HEK293 (cell line): ENCODE results near the gene ALDH4A1.

Experiments
- BCL11A ChIP-seq: fragments of 450-650 bp; formaldehyde crosslinking; IDR thresholded peaks from 2 replicates; pipeline ENCODE4 v1.5.1; 2016; ENCODE audit warnings: low read depth, missing biosample characterization, missing genetic modification characterization
- HOXC10 ChIP-seq: sonication (generic); formaldehyde crosslinking; IDR thresholded peaks from 2 replicates; pipeline ENCODE4 v1.8.1; 2023; ENCODE audit warnings: mild to moderate bottlenecking, missing genetic modification reagents
- SETDB1 ChIP-seq: IDR thresholded peaks from one replicate; pipeline ENCODE4 v1.6.1; 2017; ENCODE audit warnings: mild to moderate bottlenecking, low read length, moderate library complexity, mixed read lengths; ENCODE audit not compliant: insufficient read length
- SP2 ChIP-seq: fragments of 450-650 bp; formaldehyde crosslinking; IDR thresholded peaks from 2 replicates; pipeline ENCODE4 v1.5.1; 2016; ENCODE audit warnings: missing biosample characterization, missing genetic modification characterization
- ZFP37 ChIP-seq: fragments of 450-650 bp; formaldehyde crosslinking; IDR thresholded peaks from 2 replicates; pipeline ENCODE4 v1.5.1; 2016; ENCODE audit warnings: missing biosample characterization, missing genetic modification characterization
- ZNF175 ChIP-seq: fragments of 450-650 bp; formaldehyde crosslinking; IDR thresholded peaks from 2 replicates; pipeline ENCODE4 v1.5.1; 2016; ENCODE audit warnings: missing biosample characterization, missing genetic modification characterization
- ZNF24 ChIP-seq: fragments of 450-650 bp; formaldehyde crosslinking; IDR thresholded peaks from 2 replicates; pipeline ENCODE4 v1.5.1; 2016; ENCODE audit warnings: missing biosample characterization, missing genetic modification characterization
- ZNF335 ChIP-seq: fragments of 450-650 bp; formaldehyde crosslinking; conservative IDR thresholded peaks from 2 replicates; pipeline ENCODE4 v1.5.1; 2016; ENCODE audit warnings: missing biosample characterization, missing genetic modification characterization
- ZNF404 ChIP-seq: fragments of 450-650 bp; formaldehyde crosslinking; IDR thresholded peaks from 2 replicates; pipeline ENCODE4 v1.5.1; 2017; ENCODE audit warnings: missing biosample characterization, missing genetic modification characterization
- ZNF529 ChIP-seq: fragments of 450-650 bp; formaldehyde crosslinking; IDR thresholded peaks from 2 replicates; pipeline ENCODE4 v1.5.1; 2017; ENCODE audit warnings: missing genetic modification characterization, missing biosample characterization; ENCODE audit not compliant: insufficient replicate concordance
- ZNF707 ChIP-seq: fragments of 450-650 bp; formaldehyde crosslinking; IDR thresholded peaks from 2 replicates; pipeline ENCODE4 v1.5.1; 2016; ENCODE audit warnings: missing biosample characterization, missing genetic modification characterization
- TF ChIP-seq, protein P1 (sequence below): IDR thresholded peaks from 2 replicates; pipeline ENCODE4 v1.6.1; 2011; ENCODE audit warnings: mild to moderate bottlenecking, low read depth, low read length, borderline replicate concordance
- TF ChIP-seq, protein P2 (sequence below): fragments of 450-650 bp; formaldehyde crosslinking; IDR thresholded peaks from 2 replicates; pipeline ENCODE4 v1.5.1; 2016; ENCODE audit warnings: missing biosample characterization, missing genetic modification characterization

DNA sequence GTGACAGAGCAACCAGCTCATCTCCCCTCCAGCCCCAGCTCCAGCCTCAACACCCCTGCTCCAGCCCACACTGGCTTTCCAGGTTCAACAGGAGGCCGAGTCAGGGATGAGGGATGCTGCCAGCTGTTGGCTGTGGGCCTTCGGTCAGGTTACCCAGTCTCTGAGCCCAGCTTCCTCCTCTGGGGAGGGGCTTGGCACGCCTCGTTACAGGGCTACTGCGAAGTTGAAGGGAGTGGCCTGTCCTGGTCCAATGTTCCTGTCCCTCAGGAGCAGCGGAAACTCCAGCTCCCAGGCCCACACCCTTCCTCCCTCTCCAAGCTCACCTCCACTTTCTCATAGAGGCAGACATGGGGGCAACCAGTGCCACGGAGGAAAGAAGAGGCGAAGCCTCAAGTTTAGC, 27.8 kb downstream of the ALDH4A1 start:
- TF ChIP-seq, protein P1, sequence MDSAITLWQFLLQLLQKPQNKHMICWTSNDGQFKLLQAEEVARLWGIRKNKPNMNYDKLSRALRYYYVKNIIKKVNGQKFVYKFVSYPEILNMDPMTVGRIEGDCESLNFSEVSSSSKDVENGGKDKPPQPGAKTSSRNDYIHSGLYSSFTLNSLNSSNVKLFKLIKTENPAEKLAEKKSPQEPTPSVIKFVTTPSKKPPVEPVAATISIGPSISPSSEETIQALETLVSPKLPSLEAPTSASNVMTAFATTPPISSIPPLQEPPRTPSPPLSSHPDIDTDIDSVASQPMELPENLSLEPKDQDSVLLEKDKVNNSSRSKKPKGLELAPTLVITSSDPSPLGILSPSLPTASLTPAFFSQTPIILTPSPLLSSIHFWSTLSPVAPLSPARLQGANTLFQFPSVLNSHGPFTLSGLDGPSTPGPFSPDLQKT, result no peak
- TF ChIP-seq, protein P2, sequence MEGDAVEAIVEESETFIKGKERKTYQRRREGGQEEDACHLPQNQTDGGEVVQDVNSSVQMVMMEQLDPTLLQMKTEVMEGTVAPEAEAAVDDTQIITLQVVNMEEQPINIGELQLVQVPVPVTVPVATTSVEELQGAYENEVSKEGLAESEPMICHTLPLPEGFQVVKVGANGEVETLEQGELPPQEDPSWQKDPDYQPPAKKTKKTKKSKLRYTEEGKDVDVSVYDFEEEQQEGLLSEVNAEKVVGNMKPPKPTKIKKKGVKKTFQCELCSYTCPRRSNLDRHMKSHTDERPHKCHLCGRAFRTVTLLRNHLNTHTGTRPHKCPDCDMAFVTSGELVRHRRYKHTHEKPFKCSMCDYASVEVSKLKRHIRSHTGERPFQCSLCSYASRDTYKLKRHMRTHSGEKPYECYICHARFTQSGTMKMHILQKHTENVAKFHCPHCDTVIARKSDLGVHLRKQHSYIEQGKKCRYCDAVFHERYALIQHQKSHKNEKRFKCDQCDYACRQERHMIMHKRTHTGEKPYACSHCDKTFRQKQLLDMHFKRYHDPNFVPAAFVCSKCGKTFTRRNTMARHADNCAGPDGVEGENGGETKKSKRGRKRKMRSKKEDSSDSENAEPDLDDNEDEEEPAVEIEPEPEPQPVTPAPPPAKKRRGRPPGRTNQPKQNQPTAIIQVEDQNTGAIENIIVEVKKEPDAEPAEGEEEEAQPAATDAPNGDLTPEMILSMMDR (tag by site-specific recombination), result no peak
- no peak for TF ChIP-seq ZFP37 (tag by site-specific recombination)
- no peak for TF ChIP-seq ZNF529
- TF ChIP-seq ZNF175 (tag by site-specific recombination), result no peak
- no peak for TF ChIP-seq BCL11A (tag by site-specific recombination)
- no peak for TF ChIP-seq ZNF404 (tag by site-specific recombination)
- no peak for TF ChIP-seq SETDB1
- no peak for TF ChIP-seq HOXC10 (CRISPR knock-in tag)
- no peak for TF ChIP-seq SP2 (tag by site-specific recombination)
- no peak for TF ChIP-seq ZNF707 (tag by site-specific recombination)
- TF ChIP-seq ZNF335 (tag by site-specific recombination), result no peak
- TF ChIP-seq ZNF24, result no peak
